Activated T-helper 1 cell treated with anti-CD3 and anti-CD28 coated beads, Interleukin-12 subunit alpha, Interleukin-12 subunit beta, Interleukin-2, Interleukin-4 antibody, amounts not matched to agents 30 ng/mL and 10 ng/mL and 1 ng/mL, durations not matched to agents 14 hours and 24 hours and 36 hours (primary cell): ENCODE results near the gene DHRS13. TPM values are rescaled to one million over a fixed set of nuclear protein-coding genes. Genes with fewer than 3 reads are reported as not detected.
A peak's percentile ranks its signal among the peaks of the same experiment; 100 is the strongest.
"Not testable (repeated sequence)": the region's sequence is repeated elsewhere in the genome, so short reads cannot be mapped to it uniquely, and the experiment has no call there.

Experiments
- DNase-seq: peaks from one replicate; pipeline ENCODE4 v3.0.0; 2021; ENCODE audit warnings: low spot score
- H3K27ac Mint-ChIP-seq: one replicate; pipeline ENCODE4 v1.8.0; 2021; ENCODE audit warnings: mild to moderate bottlenecking, mixed read lengths
- H3K27me3 Mint-ChIP-seq: one replicate; pipeline ENCODE4 v1.8.0; 2022; ENCODE audit warnings: mild to moderate bottlenecking, moderate library complexity, mixed read lengths; ENCODE audit not compliant: insufficient read depth
- H3K36me3 Mint-ChIP-seq: one replicate; pipeline ENCODE4 v1.8.0; 2021; ENCODE audit warnings: low read depth, mixed read lengths
- H3K4me1 Mint-ChIP-seq: one replicate; pipeline ENCODE4 v1.8.0; 2021; ENCODE audit warnings: low read depth, mixed read lengths
- H3K4me3 Mint-ChIP-seq: one replicate; pipeline ENCODE4 v1.8.0; 2021; ENCODE audit warnings: mild to moderate bottlenecking, moderate library complexity, mixed read lengths
- H3K9me3 Mint-ChIP-seq: one replicate; pipeline ENCODE4 v1.8.0; 2021; ENCODE audit warnings: mixed read lengths
- intact Hi-C: fragments of 100-400 bp; cut with micrococcal nuclease; formaldehyde crosslinking; loops from one replicate; pipeline ENCODE4 v1.15.1; 2024
- total RNA-seq: library from RNA; stranded (reverse); gene quantifications from 2 replicates; pipeline ENCODE4 v1.2.3, GENCODE V29; 2022

DHRS13 gene
- total RNA-seq, 1 donor from 2014 or later, result 34.9 TPM

- intact Hi-C loops, result no loop called here
- Mint-ChIP-seq H3K4me3 (peak overlapping the region; percentile 46), H3K27ac (peak overlapping the region; percentile 57)
Measured at GRCh38 chr17:28944862-28945741, 42.2 kb upstream of the DHRS13 start.

GRCh38 chr17:28944343-28944742, 41.5 kb upstream of the DHRS13 start:
- intact Hi-C loops, result no loop called here
- no peaks in the 10 kb centered on the region for H3K9me3 Mint-ChIP-seq
- no peaks in the 10 kb centered on the region for H3K27me3 Mint-ChIP-seq
- peaks cover 36% of the 10 kb centered on the region for H3K36me3 Mint-ChIP-seq
- H3K4me1 Mint-ChIP-seq, result peaks cover 76% of the 10 kb centered on the region
- DNase-seq, result no peak
- H3K4me3 Mint-ChIP-seq, result no peak overlapping the region
- no peak overlapping the region for H3K27ac Mint-ChIP-seq

More at GRCh38 chr17:28944862-28945741, 42.2 kb upstream of the DHRS13 start:
- Mint-ChIP-seq H3K36me3 (peaks cover 37% of the 10 kb centered on the region), H3K9me3 (no peaks in the 10 kb centered on the region), H3K4me1 (peaks cover 70% of the 10 kb centered on the region), H3K27me3 (no peaks in the 10 kb centered on the region)
- no peak for DNase-seq

GRCh38 chr17:28942925-28943324, 40.0 kb upstream of the DHRS13 start:
- no peaks in the 10 kb centered on the region for H3K9me3 Mint-ChIP-seq
- no peak overlapping the region for H3K4me3 Mint-ChIP-seq
- no peak overlapping the region for H3K27ac Mint-ChIP-seq
- H3K36me3 Mint-ChIP-seq, result peaks cover 39% of the 10 kb centered on the region
- intact Hi-C loops, result no loop called here
- peaks cover 79% of the 10 kb centered on the region for H3K4me1 Mint-ChIP-seq
- no peak for DNase-seq
- no peaks in the 10 kb centered on the region for H3K27me3 Mint-ChIP-seq

GRCh38 chr17:28941251-28941650, 38.4 kb upstream of the DHRS13 start:
- H3K36me3 Mint-ChIP-seq, result peaks cover 35% of the 10 kb centered on the region
- H3K27ac Mint-ChIP-seq, result no peak overlapping the region
- no peak for DNase-seq
- H3K4me3 Mint-ChIP-seq, result no peak overlapping the region
- intact Hi-C loops, result no loop called here
- H3K4me1 Mint-ChIP-seq, result peaks cover 84% of the 10 kb centered on the region
- no peaks in the 10 kb centered on the region for H3K27me3 Mint-ChIP-seq
- H3K9me3 Mint-ChIP-seq, result no peaks in the 10 kb centered on the region

- intact Hi-C loops, result no loop called here
- H3K4me1 Mint-ChIP-seq, result peaks cover 85% of the 10 kb centered on the region
- DNase-seq, result no peak
- no peak overlapping the region for H3K4me3 Mint-ChIP-seq
- peak overlapping the region; percentile 4 for H3K27ac Mint-ChIP-seq
- H3K36me3 Mint-ChIP-seq, result peaks cover 36% of the 10 kb centered on the region
- no peaks in the 10 kb centered on the region for H3K9me3 Mint-ChIP-seq
- no peaks in the 10 kb centered on the region for H3K27me3 Mint-ChIP-seq
Measured at GRCh38 chr17:28940675-28941074, 37.8 kb upstream of the DHRS13 start.

GRCh38 chr17:28940142-28940541, 37.3 kb upstream of the DHRS13 start:
- intact Hi-C loops, result no loop called here
- Mint-ChIP-seq H3K27me3 (no peaks in the 10 kb centered on the region), H3K27ac (peak overlapping the region; percentile 4), H3K36me3 (peaks cover 36% of the 10 kb centered on the region), H3K4me3 (no peak overlapping the region), H3K4me1 (peaks cover 84% of the 10 kb centered on the region), H3K9me3 (no peaks in the 10 kb centered on the region)
- no peak for DNase-seq

- Mint-ChIP-seq H3K4me3 (no peak overlapping the region), H3K36me3 (peaks cover 36% of the 10 kb centered on the region), H3K9me3 (no peaks in the 10 kb centered on the region), H3K27ac (no peak overlapping the region), H3K27me3 (no peaks in the 10 kb centered on the region), H3K4me1 (peaks cover 77% of the 10 kb centered on the region)
- no peak for DNase-seq
- intact Hi-C loops, result no loop called here
Measured at GRCh38 chr17:28938552-28938951, 35.7 kb upstream of the DHRS13 start.

GRCh38 chr17:28937044-28937729, 34.3 kb upstream of the DHRS13 start:
- H3K36me3 Mint-ChIP-seq, result peaks cover 33% of the 10 kb centered on the region
- no peak overlapping the region for H3K27ac Mint-ChIP-seq
- H3K9me3 Mint-ChIP-seq, result no peaks in the 10 kb centered on the region
- peaks cover 73% of the 10 kb centered on the region for H3K4me1 Mint-ChIP-seq
- intact Hi-C loops, result no loop called here
- DNase-seq, result no peak
- no peak overlapping the region for H3K4me3 Mint-ChIP-seq
- H3K27me3 Mint-ChIP-seq, result no peaks in the 10 kb centered on the region

GRCh38 chr17:28935744-28936460, 33.0 kb upstream of the DHRS13 start:
- intact Hi-C loops, result no loop called here

GRCh38 chr17:28934508-28934907, 31.6 kb upstream of the DHRS13 start:
- H3K4me3 Mint-ChIP-seq, DNase-seq, H3K27me3 Mint-ChIP-seq, intact Hi-C loops, H3K27ac Mint-ChIP-seq, H3K9me3 Mint-ChIP-seq: not testable (repeated sequence)
- peaks cover 57% of the 10 kb centered on the region for H3K4me1 Mint-ChIP-seq
- H3K36me3 Mint-ChIP-seq, result peaks cover 36% of the 10 kb centered on the region

More at GRCh38 chr17:28935744-28936460, 33.0 kb upstream of the DHRS13 start:
- H3K9me3 Mint-ChIP-seq, result no peaks in the 10 kb centered on the region
- peaks cover 29% of the 10 kb centered on the region for H3K36me3 Mint-ChIP-seq
- no peaks in the 10 kb centered on the region for H3K27me3 Mint-ChIP-seq
- DNase-seq, result no peak
- no peak overlapping the region for H3K27ac Mint-ChIP-seq
- no peak overlapping the region for H3K4me3 Mint-ChIP-seq
- peaks cover 62% of the 10 kb centered on the region for H3K4me1 Mint-ChIP-seq

- peak overlapping the region; percentile 45 for H3K27ac Mint-ChIP-seq
- peaks cover 44% of the 10 kb centered on the region for H3K36me3 Mint-ChIP-seq
- intact Hi-C loops, result loop anchor here (2.0 to 10.0 kb wide), 4 partner anchors 27 to 355 kb away; partner anchors contain the start of genes ALDOC, BLTP2, DHRS13 and PIGS
- peaks cover 57% of the 10 kb centered on the region for H3K4me1 Mint-ChIP-seq
- no peaks in the 10 kb centered on the region for H3K27me3 Mint-ChIP-seq
- peaks cover 12% of the 10 kb centered on the region for H3K9me3 Mint-ChIP-seq
- DNase-seq, result no peak
- H3K4me3 Mint-ChIP-seq, result no peak overlapping the region
Measured at GRCh38 chr17:28929787-28930186, 26.9 kb upstream of the DHRS13 start.

- no peak overlapping the region for H3K4me3 Mint-ChIP-seq
Measured at GRCh38 chr17:28928061-28928460, 25.2 kb upstream of the DHRS13 start.

More at GRCh38 chr17:28928061-28928460, 25.2 kb upstream of the DHRS13 start:
- H3K27me3 Mint-ChIP-seq, result no peaks in the 10 kb centered on the region
- H3K27ac Mint-ChIP-seq, result peak overlapping the region; percentile 82
- H3K36me3 Mint-ChIP-seq, result peaks cover 45% of the 10 kb centered on the region
- no peak for DNase-seq
- peaks cover 58% of the 10 kb centered on the region for H3K4me1 Mint-ChIP-seq
- peaks cover 12% of the 10 kb centered on the region for H3K9me3 Mint-ChIP-seq
- intact Hi-C loops, result loop anchor here (2.0 to 10.0 kb wide), 4 partner anchors 25 to 353 kb away; partner anchors contain the start of genes ALDOC, BLTP2, DHRS13 and PIGS
